Chondrocyte (in vitro differentiated cells): ENCODE results near the gene CORO2A. TPM values are rescaled to one million over a fixed set of nuclear protein-coding genes. Genes with fewer than 3 reads are reported as not detected.

Experiments
- DNase-seq: peaks from one replicate; pipeline ENCODE4 v3.0.0; 2021; ENCODE audit warnings: mixed read lengths, low spot score
- H3K27ac Mint-ChIP-seq: one replicate; pipeline ENCODE4 v1.8.0; 2021; ENCODE audit warnings: mild to moderate bottlenecking, moderate library complexity, mixed read lengths; ENCODE audit not compliant: unreplicated experiment
- H3K27me3 Mint-ChIP-seq: 2 replicates; pipeline ENCODE4 v1.8.0; 2021; ENCODE audit warnings: low read depth, mixed read lengths
- H3K36me3 Mint-ChIP-seq: 2 replicates; pipeline ENCODE4 v1.8.0; 2021; ENCODE audit warnings: low read depth, mixed read lengths
- H3K4me1 Mint-ChIP-seq: 2 replicates; pipeline ENCODE4 v1.8.0; 2021; ENCODE audit warnings: low read depth, mild to moderate bottlenecking, mixed read lengths
- H3K4me3 Mint-ChIP-seq: one replicate; pipeline ENCODE4 v1.8.0; 2021; ENCODE audit warnings: mild to moderate bottlenecking, moderate library complexity, mixed read lengths; ENCODE audit not compliant: unreplicated experiment
- H3K9me3 Mint-ChIP-seq: 2 replicates; pipeline ENCODE4 v1.8.0; 2021; ENCODE audit warnings: low read depth, mixed read lengths
- total RNA-seq: library from RNA; stranded (reverse); gene quantifications from 3 replicates; pipeline ENCODE4 v1.2.1, GENCODE V29; 2021
- TF ChIP-seq, protein P1 (sequence below): fragments of 200-600 bp; sonication (generic); IDR thresholded peaks from 2 replicates; pipeline ENCODE4 v1.5.0; 2021; ENCODE audit warnings: antibody characterized with exemption, mild to moderate bottlenecking, moderate library complexity

CORO2A gene
- total RNA-seq, 1 donor from 2014 or later = 10.2 TPM

DNA sequence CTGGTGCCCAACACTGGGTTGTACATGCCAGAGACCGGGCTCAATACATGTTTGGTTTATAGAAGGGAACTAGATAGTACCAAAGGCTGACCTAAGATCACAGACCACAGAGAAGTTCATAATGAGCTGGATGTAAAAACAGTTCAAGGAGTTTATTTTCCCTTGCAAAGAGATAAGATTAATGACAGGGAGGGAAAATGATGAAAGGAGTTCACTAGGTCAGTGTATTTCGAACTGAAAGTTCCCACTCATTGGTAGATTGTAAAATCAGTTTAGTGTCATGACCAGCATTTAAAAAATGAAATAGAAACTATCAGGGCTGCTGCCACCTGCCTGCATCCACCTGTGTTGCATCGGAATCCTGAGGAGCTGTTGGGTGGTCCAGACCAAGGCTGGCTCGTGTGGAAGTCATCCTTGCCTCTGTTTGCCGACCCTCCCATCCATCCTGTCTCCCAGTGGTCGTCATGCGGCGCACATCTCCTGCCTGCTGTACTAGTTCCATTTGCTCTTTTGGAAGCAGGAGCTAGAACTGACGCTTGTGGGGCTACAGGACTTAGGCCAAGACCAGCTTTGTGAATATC, 41.9 kb upstream of the CORO2A start:
- Mint-ChIP-seq H3K4me3 (no peak overlapping the region), H3K9me3 (no peaks in the 10 kb centered on the region), H3K4me1 (peaks cover 38% of the 10 kb centered on the region), H3K27ac (peak overlapping the region; percentile 27), H3K36me3 (peaks cover 6% of the 10 kb centered on the region), H3K27me3 (no peaks in the 10 kb centered on the region)
- TF ChIP-seq, protein P1, sequence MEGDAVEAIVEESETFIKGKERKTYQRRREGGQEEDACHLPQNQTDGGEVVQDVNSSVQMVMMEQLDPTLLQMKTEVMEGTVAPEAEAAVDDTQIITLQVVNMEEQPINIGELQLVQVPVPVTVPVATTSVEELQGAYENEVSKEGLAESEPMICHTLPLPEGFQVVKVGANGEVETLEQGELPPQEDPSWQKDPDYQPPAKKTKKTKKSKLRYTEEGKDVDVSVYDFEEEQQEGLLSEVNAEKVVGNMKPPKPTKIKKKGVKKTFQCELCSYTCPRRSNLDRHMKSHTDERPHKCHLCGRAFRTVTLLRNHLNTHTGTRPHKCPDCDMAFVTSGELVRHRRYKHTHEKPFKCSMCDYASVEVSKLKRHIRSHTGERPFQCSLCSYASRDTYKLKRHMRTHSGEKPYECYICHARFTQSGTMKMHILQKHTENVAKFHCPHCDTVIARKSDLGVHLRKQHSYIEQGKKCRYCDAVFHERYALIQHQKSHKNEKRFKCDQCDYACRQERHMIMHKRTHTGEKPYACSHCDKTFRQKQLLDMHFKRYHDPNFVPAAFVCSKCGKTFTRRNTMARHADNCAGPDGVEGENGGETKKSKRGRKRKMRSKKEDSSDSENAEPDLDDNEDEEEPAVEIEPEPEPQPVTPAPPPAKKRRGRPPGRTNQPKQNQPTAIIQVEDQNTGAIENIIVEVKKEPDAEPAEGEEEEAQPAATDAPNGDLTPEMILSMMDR = peak; percentile 35
- DNase-seq = no peak

DNA sequence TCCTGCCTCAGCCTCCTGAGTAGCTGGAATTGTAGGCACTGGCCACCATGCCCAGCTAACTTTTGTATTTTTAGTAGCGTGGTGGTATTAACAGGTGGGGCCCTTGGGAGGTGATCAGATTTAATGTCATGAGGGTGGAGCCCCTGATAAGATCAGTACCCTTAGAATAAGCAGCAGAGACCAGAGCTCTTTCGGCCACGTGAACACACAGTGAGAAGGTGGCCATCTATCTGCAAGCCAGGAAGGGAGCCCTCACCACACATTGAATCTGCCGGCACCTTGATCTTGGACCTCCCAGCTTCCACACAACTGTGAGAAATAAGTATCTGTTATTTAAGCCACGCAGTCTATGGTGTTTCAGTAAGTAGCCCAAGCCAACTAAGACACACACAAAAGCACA, 40.5 kb upstream of the CORO2A start:
- peaks cover 46% of the 10 kb centered on the region for H3K4me1 Mint-ChIP-seq
- peak overlapping the region; percentile 45 for H3K27ac Mint-ChIP-seq

DNA sequence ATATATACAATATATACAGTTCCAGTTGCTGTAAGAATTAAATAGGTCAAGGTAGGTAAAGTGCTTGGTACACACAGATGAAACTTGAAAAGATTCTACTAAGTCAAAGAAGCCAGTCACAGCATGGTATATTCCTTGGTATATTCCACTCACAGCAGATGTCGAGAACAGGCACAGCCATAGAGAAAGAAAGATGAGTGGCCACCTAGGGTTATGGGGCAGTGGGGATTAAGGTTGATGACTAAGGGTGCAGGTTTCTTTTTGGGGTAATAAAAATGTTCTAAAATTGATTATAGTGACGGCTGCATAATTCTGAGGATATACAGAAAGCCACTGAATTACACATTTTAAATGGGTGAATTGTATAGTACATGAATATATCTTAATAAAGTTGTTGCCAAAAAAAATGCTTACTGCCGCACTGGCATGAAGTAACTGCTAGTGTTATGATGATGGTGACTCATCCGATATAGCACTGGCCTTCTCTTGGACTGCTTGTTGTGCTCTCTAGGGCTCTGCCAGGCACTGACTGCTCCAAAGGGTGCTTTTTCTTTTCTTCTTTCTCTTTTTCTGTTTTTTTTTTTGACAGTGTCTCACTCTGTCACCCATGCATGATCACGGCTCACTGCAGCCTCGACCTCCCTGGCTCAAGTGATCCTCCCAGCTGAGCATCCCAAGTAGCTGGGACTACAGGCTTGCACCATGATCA, 39.5 kb upstream of the CORO2A start:
- Mint-ChIP-seq H3K27me3 (no peaks in the 10 kb centered on the region), H3K36me3 (peaks cover 12% of the 10 kb centered on the region), H3K4me1 (peaks cover 54% of the 10 kb centered on the region), H3K27ac (peak overlapping the region; percentile 94), H3K4me3 (peak overlapping the region; percentile 35), H3K9me3 (no peaks in the 10 kb centered on the region)
- TF ChIP-seq, protein P1 = no peak
- DNase-seq = no peak

More for the DNA sequence above, 40.5 kb upstream of the CORO2A start:
- peaks cover 11% of the 10 kb centered on the region for H3K36me3 Mint-ChIP-seq
- no peaks in the 10 kb centered on the region for H3K9me3 Mint-ChIP-seq
- H3K27me3 Mint-ChIP-seq = no peaks in the 10 kb centered on the region
- H3K4me3 Mint-ChIP-seq = no peak overlapping the region
- no peak for DNase-seq
- TF ChIP-seq, protein P1 = no peak

DNA sequence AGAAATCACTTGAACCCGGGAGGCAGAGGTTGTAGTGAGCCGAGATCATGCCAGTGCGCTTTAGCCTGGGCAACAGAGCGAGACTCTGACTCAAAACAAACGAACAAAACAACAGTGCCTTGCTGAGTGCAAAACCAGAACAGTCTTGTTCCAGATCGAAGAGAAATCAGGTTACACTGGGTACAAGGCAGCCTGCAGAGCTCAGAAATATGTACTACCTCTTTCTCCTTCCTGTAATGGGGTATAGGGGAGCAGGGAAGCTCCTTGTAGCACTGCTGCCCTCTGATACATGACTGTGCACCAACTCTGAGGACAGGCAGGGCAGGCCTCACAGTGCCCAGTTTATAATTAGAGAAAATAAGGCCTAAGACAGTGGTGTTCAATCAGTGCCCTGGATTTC, 38.4 kb upstream of the CORO2A start:
- no peaks in the 10 kb centered on the region for H3K9me3 Mint-ChIP-seq
- peaks cover 62% of the 10 kb centered on the region for H3K4me1 Mint-ChIP-seq
- H3K36me3 Mint-ChIP-seq = peaks cover 13% of the 10 kb centered on the region
- DNase-seq = no peak
- H3K4me3 Mint-ChIP-seq = no peak overlapping the region
- no peaks in the 10 kb centered on the region for H3K27me3 Mint-ChIP-seq
- TF ChIP-seq, protein P1 = no peak
- H3K27ac Mint-ChIP-seq = peak overlapping the region; percentile 66

DNA sequence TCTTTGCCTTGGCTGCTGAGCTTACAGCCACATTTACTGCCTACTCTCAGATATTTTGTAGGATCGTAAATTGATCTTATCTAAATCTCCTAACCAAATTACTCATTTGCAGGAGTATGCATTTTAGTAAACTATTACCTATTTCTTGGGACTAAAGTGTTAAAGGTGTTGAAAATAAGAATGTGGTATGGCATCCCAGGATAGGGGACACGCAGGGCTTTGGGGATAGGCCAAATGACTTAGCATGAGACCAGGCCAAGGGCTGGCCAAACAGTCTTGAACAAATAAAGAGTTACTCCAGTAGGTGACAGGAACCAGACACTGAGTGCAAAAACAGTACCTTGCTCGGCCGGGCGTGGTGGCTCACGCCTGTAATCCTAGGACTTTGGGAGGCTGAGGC, 37.9 kb upstream of the CORO2A start:
- peaks cover 62% of the 10 kb centered on the region for H3K4me1 Mint-ChIP-seq
- H3K9me3 Mint-ChIP-seq = no peaks in the 10 kb centered on the region

More for the DNA sequence above, 37.9 kb upstream of the CORO2A start:
- no peak for DNase-seq
- Mint-ChIP-seq H3K36me3 (peaks cover 13% of the 10 kb centered on the region), H3K27me3 (no peaks in the 10 kb centered on the region), H3K4me3 (no peak overlapping the region), H3K27ac (no peak overlapping the region)
- TF ChIP-seq, protein P1 = no peak
